GM11168 (cell line): Measurements from ENCODE around the gene IL27RA.
"Not testable (repeated sequence)": the region's sequence is repeated elsewhere in the genome, so short reads cannot be mapped to it uniquely, and the experiment has no call there.

Experiments used
- in situ Hi-C: fragments of 300-500 bp; cut with MboI; formaldehyde crosslinking; loops from one replicate; pipeline ENCODE4 v1.12.0; 2022; ENCODE audit warnings: low sequenced_read_pairs; ENCODE audit not compliant: unreplicated experiment

IL27RA gene

DNA sequence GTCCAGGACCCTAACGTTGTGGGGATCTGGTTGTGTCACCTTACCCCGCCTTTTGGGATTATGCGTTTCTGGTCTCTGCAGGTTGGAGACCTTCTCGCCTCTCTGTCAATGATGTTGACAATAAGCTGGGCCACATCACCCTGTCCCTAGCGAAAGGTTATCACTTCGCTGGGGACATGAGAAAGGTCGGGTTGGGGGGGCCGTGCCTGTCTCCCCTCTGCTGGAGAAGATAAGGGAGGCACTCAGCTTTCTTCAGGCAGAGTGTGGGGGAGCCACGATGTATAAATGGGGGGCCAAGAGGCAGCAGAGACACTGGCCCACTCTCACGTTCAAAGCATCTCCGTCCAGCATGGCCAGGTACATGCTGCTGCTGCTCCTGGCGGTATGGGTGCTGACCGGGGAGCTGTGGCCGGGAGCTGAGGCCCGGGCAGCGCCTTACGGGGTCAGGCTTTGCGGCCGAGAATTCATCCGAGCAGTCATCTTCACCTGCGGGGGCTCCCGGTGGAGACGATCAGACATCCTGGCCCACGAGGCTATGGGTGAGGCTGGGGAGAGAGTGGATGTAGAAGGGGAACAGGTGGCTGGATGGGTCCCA, 3.6 kb upstream of the IL27RA start, which contains the start of gene RLN3:
RLN3 (plus strand) TSS at position 293 of the 595 bp plus-strand sequence; CDS start at position 350, 57 bp downstream.
- in situ Hi-C loops, result no loop called here

DNA sequence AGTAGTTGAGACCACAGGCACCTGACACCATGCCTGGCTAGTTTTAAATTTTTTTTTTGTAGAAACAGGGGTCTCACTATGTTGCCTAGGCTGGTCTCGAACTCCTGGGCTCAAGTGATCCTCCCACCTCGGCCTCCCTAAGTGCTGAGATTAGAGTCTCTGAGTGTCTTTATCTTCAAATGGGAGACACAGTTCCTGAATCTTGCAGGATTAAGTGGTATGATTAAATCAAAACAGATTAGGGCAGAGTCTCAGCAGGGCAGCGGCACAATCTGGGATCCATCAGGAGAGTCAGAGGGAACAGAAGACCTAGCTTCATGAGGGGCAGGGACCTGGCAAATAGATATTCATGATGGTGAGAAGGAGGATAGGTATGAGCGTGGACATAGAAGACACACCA, 2.7 kb upstream of the IL27RA start:
- in situ Hi-C loops, result no loop called here

GRCh38 chr19:14030997-14031718, 404 bp upstream of the IL27RA start:
- in situ Hi-C loops, result no loop called here

DNA sequence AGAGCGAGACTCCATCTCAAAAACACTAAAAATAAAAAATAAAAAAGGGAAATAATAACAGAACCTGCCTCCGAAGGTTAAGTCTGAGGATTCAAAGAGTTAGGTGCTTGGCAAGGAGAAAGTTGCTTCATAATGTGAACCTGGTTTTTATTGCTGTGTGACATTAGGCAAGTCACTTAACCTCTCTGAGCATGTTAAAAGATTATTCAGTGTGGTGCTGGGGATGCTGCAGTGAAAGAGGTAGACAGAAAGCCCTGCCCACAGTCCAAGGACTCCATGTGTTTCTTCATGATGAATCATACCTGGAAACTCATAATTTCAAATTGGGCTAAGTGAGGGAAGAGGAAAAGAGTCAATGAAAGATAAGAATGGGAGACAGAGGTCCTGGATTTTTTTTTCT, 2.4 kb downstream of the IL27RA start:
- in situ Hi-C loops, result no loop called here

DNA sequence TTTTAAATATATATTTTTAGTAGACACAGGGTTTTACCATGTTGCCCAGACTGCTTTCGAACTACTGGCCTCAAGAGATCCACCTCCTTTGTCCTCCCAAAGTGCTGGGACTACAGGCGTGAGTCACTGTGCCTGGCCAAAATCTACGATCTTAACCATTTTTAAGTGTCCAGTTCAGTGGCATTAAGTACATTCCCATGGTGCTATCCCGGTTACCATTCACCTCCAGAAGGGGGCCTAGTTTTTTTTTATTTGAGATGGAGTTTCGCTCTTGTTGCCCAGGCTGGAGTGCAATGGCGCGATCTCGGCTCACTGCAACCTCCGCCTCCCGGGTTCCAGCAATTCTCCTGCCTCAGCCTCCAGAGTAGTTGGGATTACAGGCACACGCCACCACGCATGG, 3.6 kb downstream of the IL27RA start:
- in situ Hi-C loops, result not testable (repeated sequence)

DNA sequence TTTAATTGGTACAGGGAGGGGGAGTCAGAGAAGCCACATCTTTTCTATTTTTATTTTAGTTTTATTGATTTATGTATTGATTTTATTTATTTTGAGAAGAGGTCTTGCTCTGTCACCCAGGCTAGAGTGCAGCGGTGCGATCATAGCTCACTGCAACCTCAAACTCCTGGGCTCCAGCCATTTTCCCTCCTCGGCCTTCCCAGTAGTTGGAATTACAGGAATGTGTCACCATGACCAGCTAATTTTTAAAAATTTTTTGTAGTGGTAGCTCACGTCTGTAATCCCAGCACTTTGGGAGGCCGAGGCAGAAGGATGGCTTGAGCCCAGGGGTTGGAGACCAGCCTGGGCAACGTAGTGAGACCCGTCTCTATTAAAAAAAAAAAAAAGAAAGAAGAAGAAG, 4.1 kb downstream of the IL27RA start:
- in situ Hi-C loops, result no loop called here

GRCh38 chr19:14039181-14039580, 7.6 kb downstream of the IL27RA start:
- in situ Hi-C loops, result no loop called here

DNA sequence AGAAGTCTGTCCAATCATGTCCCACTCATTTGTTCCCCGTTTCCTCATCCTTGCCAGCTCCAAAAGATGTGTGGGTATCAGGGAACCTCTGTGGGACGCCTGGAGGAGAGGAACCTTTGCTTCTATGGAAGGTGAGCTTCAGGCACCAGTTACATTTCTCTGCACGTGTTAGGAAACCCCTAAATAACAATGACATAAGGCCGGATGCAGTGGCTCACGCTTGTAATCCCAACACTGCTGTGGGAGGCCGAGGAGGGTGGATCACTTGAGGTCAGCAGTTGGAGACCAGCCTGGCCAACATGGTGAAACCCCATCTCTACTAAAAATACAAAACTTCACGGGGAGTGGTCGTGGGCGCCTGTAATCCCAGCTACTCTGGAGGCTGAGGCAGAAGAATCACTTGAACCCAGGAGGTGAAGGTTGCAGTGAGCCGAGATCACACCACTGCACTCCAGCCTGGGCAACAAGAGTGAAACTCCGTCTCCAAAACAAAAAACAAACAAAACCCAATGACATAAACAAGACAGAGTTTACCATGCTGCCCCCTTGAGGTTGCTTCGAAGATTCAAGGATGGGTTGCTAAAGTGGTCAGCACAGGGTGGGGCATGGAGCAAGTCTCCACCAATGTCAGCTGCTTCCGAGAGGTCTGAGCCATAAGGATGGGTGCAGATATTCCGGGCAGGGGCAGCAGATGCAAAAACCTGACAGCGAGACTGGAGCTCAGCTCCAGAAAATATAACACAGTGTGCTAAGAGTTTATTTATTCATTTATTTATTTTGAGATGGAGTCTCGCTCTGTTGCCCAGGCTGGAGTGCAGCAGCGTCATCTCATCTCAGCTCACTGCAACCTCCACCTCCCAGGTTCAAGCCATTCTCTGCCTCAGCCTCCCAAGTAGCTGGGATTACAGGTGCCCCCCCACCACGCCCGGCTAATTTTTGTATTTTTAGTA, 11.4 kb downstream of the IL27RA start:
- in situ Hi-C loops, result loop anchor here (5.0 kb wide), 1 partner anchor 161 kb away; no protein-coding TSS in a partner anchor

DNA sequence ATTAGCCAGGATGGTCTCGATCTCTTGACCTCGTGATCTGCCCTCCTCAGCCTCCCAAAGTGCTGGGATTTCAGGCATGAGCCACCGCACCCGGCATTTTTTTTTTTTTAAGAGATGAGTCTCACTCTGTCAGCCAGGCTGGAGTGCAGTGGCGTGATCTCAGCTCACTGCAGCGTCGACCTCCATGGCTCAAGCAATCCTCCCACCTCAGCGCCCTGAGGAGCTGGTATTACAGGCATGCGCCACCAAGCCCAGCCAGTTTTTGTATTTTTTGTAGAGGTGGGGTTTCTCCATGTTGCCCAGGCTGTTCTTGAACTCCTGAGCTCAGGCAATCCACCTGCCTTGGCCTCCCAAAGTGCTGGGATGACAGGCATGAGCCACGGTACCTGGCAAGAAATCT, 16.3 kb downstream of the IL27RA start:
- in situ Hi-C loops, result not testable (repeated sequence)

DNA sequence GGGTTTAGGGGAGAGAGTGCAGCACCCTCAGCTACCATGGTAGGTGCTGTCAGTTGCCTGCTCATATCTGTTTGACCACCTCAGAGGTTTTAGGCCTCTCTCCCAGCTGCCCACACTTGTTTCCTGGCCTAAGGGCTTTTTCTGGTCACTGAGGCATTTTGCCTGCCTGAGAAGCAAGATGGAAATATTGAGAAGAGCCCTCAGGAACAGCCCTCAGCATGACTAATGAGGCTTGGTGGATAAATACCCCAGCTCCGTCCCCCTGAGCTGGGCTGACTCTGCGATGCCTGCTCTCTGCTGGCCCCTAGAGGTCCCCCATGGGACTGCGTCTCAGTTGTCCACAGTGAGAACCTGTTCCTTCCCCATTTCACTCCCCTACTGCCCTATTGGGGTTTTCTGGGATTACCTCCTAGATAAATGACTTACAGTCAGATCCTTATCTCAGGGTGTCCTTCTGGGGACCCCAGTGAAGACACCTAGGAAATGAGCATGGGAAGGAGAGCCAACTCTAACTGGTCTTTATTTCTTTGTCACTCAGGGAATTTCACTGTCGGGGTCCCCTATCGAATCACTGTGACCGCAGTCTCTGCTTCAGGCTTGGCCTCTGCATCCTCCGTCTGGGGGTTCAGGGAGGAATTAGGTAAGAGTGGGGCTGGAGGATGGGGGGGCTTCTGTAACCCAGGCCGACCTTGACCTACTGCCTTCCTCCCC, 17.0 kb downstream of the IL27RA start:
- in situ Hi-C loops, result no loop called here

DNA sequence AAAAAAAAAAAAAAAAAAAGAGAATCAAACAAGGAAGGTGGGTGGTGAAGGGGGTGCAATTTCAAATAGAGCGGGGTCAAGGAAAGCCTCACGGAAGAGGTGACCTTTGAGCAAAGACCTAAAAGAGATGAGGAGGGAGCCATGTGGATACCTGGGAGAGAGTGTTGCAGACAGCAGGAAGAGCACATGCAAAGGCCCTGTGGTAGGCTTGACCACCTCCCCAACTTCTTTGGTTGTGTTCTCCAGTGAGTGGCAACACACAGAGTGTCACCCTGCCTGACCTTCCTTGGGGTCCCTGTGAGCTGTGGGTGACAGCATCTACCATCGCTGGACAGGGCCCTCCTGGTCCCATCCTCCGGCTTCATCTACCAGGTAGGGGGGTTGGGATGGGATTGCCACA, 18.9 kb downstream of the IL27RA start:
- in situ Hi-C loops, result loop anchor here (10.0 kb wide), 1 partner anchor 276 kb away; the partner anchor contains the start of gene C19orf53

- in situ Hi-C loops, result loop anchor here (10.0 kb wide), 1 partner anchor 276 kb away; the partner anchor contains the start of gene C19orf53
Measured at GRCh38 chr19:14050961-14051360, 19.4 kb downstream of the IL27RA start.

DNA sequence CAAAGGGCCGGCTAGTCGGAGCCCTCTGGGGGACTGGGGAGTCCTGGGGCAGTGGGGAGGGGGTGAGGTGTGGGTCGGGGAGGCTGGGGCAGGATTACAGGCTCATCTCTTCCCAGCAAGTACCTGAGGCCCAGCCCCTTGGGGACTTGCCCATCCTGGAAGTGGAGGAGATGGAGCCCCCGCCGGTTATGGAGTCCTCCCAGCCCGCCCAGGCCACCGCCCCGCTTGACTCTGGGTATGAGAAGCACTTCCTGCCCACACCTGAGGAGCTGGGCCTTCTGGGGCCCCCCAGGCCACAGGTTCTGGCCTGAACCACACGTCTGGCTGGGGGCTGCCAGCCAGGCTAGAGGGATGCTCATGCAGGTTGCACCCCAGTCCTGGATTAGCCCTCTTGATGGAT, 20.4 kb downstream of the IL27RA start:
- in situ Hi-C loops, result loop anchor here (10.0 kb wide), 1 partner anchor 277 kb away; the partner anchor contains the start of gene C19orf53

GRCh38 chr19:14052470-14052869, 20.9 kb downstream of the IL27RA start:
- in situ Hi-C loops, result loop anchor here (10.0 kb wide), 1 partner anchor 278 kb away; the partner anchor contains the start of gene C19orf53

DNA sequence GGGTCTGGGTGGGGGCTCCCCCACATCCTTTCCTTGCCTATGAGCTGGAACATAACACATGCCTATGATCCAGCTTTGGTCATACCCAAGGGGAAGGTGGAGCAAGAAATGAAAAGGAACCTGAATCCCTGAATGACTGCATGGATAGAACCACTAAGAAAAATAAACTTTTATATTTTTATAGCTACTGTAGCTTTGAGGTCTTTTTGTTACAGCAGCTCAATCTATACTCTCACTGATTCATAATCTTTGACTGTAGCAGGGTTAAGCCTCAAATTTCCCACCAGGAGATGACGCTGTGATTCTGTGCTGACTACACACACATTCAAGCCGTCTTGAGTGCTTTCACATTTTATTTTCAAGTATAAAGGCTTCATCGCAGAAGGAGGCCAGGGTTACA, 21.5 kb downstream of the IL27RA start:
- in situ Hi-C loops, result loop anchor here (10.0 kb wide), 1 partner anchor 278 kb away; the partner anchor contains the start of gene C19orf53

GRCh38 chr19:14053500-14053899, 21.9 kb downstream of the IL27RA start:
- in situ Hi-C loops, result loop anchor here (10.0 kb wide), 1 partner anchor 279 kb away; the partner anchor contains the start of gene C19orf53

DNA sequence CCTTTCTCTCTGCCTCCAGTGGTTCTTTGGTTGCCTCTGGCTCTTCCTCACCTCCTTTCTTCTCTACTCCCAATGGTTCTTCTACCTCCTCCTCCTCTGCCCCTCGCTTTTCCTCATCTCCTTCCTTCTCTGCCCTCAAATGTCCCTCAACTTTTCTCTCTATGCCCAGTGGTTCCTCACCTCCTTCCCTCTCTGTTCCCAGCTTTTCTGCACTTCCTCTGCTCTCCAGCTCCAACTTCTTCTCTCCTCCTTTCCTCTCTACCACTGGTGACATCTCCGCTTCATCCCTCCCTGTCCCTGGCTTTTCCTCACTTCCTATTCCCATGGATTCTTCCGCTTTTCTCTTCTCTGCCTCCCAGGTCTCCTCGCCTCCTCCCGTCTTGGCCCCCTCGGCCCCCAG, 22.5 kb downstream of the IL27RA start:
- in situ Hi-C loops, result loop anchor here (10.0 kb wide), 1 partner anchor 279 kb away; the partner anchor contains the start of gene C19orf53

- in situ Hi-C loops, result loop anchor here (10.0 kb wide), 1 partner anchor 280 kb away; the partner anchor contains the start of gene C19orf53
Measured at GRCh38 chr19:14054721-14055120, 23.2 kb downstream of the IL27RA start.

GRCh38 chr19:14055396-14055795, 23.8 kb downstream of the IL27RA start:
- in situ Hi-C loops, result loop anchor here (10.0 kb wide), 1 partner anchor 281 kb away; the partner anchor contains the start of gene C19orf53
